A673 (cell line): ENCODE data around the gene GTPBP1.

Source experiments
- CTCF ChIP-seq: fragments of 300-800, 200-600 bp; sonication (generic); conservative IDR thresholded peaks from 2 replicates; pipeline ENCODE4 v1.5.1; 2017; ENCODE audit warnings: low read depth, mild to moderate bottlenecking, antibody characterized with exemption, low read length, moderate library complexity, mixed read lengths
- EZH2 ChIP-seq: fragments of 200-600 bp; sonication (generic); IDR thresholded peaks from 2 replicates; pipeline ENCODE4 v1.6.1; 2017; ENCODE audit warnings: borderline replicate concordance, low read depth, mild to moderate bottlenecking, mixed read lengths, antibody characterized with exemption, low read length; ENCODE audit not compliant: poor library complexity, severe bottlenecking

GRCh38 chr22:38772623-38772873, 66.8 kb downstream of the GTPBP1 start:
- TF ChIP-seq CTCF (no peak), EZH2 (no peak)
